Measurements from ENCODE around the gene COL19A1.

COL19A1 gene

GRCh38 chr6:70145178-70145577, 278.8 kb downstream of the COL19A1 start:
- no peaks in the 10 kb centered on the region for H3K36me3 ChIP-seq (ENCODE audit: low read length)
- no peak overlapping the region for H3K4me3 ChIP-seq (ENCODE audit: insufficient read depth, low read length, poor library complexity, severe bottlenecking)
- no peaks in the 10 kb centered on the region for H3F3A ChIP-seq (ENCODE audit: insufficient read depth)
- H3K9me2 ChIP-seq (replicated peaks; ENCODE audit: insufficient read depth, low read length), result no peaks in the 10 kb centered on the region
- H3K27me3 ChIP-seq (ENCODE audit: low read length), result no peaks in the 10 kb centered on the region
- no peak overlapping the region for H3K9ac ChIP-seq (ENCODE audit: low read length)
- no peak overlapping the region for H3K4me2 ChIP-seq (ENCODE audit: low read depth, low read length, poor library complexity, severe bottlenecking)
- TF ChIP-seq, protein P1, sequence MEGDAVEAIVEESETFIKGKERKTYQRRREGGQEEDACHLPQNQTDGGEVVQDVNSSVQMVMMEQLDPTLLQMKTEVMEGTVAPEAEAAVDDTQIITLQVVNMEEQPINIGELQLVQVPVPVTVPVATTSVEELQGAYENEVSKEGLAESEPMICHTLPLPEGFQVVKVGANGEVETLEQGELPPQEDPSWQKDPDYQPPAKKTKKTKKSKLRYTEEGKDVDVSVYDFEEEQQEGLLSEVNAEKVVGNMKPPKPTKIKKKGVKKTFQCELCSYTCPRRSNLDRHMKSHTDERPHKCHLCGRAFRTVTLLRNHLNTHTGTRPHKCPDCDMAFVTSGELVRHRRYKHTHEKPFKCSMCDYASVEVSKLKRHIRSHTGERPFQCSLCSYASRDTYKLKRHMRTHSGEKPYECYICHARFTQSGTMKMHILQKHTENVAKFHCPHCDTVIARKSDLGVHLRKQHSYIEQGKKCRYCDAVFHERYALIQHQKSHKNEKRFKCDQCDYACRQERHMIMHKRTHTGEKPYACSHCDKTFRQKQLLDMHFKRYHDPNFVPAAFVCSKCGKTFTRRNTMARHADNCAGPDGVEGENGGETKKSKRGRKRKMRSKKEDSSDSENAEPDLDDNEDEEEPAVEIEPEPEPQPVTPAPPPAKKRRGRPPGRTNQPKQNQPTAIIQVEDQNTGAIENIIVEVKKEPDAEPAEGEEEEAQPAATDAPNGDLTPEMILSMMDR (IDR thresholded peaks at IDR 0.05; ENCODE audit: insufficient read depth, low read length, poor library complexity, severe bottlenecking), result no peak
- TF ChIP-seq EZH2phosphoT487 (conservative IDR thresholded peaks at IDR 0.05; ENCODE audit: low read length), result no peak
- no peak overlapping the region for H3K27ac ChIP-seq (ENCODE audit: low read depth, low read length)
- H2AFZ ChIP-seq (ENCODE audit: low read depth, low read length, severe bottlenecking), result no peak overlapping the region
- no peaks in the 10 kb centered on the region for H3K9me3 ChIP-seq (ENCODE audit: insufficient read depth, low read length)
- no peaks in the 10 kb centered on the region for H3K79me2 ChIP-seq (ENCODE audit: insufficient read depth, low read length)
- no peaks in the 10 kb centered on the region for H4K20me1 ChIP-seq (ENCODE audit: low read depth, low read length)

GRCh38 chr6:70149209-70149788, 282.9 kb downstream of the COL19A1 start:
- no peak overlapping the region for H3K27ac ChIP-seq (ENCODE audit: low read depth, low read length)
- H3K36me3 ChIP-seq (ENCODE audit: low read length), result no peaks in the 10 kb centered on the region
- no peak overlapping the region for H3K4me2 ChIP-seq (ENCODE audit: low read depth, low read length, poor library complexity, severe bottlenecking)
- no peak overlapping the region for H3K4me3 ChIP-seq (ENCODE audit: insufficient read depth, low read length, poor library complexity, severe bottlenecking)
- no peak overlapping the region for H2AFZ ChIP-seq (ENCODE audit: low read depth, low read length, severe bottlenecking)
- no peak overlapping the region for H3K9ac ChIP-seq (ENCODE audit: low read length)
- no peaks in the 10 kb centered on the region for H4K20me1 ChIP-seq (ENCODE audit: low read depth, low read length)
- no peaks in the 10 kb centered on the region for H3K79me2 ChIP-seq (ENCODE audit: insufficient read depth, low read length)
- no peaks in the 10 kb centered on the region for H3K9me2 ChIP-seq (replicated peaks; ENCODE audit: insufficient read depth, low read length)
- H3K27me3 ChIP-seq (ENCODE audit: low read length), result no peaks in the 10 kb centered on the region
- H3K9me3 ChIP-seq (ENCODE audit: insufficient read depth, low read length), result no peaks in the 10 kb centered on the region
- TF ChIP-seq EZH2phosphoT487 (conservative IDR thresholded peaks at IDR 0.05; ENCODE audit: low read length), result no peak
- TF ChIP-seq, protein P1 (IDR thresholded peaks at IDR 0.05; ENCODE audit: insufficient read depth, low read length, poor library complexity, severe bottlenecking), result no peak
- H3F3A ChIP-seq (ENCODE audit: insufficient read depth), result no peaks in the 10 kb centered on the region

GRCh38 chr6:70150521-70150920, 284.2 kb downstream of the COL19A1 start:
- TF ChIP-seq, protein P1 (IDR thresholded peaks at IDR 0.05; ENCODE audit: insufficient read depth, low read length, poor library complexity, severe bottlenecking), result no peak
- no peak for TF ChIP-seq EZH2phosphoT487 (conservative IDR thresholded peaks at IDR 0.05; ENCODE audit: low read length)
- Histone ChIP-seq H3K9me3 (ENCODE audit: insufficient read depth, low read length) (no peaks in the 10 kb centered on the region), H3K9me2 (replicated peaks; ENCODE audit: insufficient read depth, low read length) (no peaks in the 10 kb centered on the region), H3K79me2 (ENCODE audit: insufficient read depth, low read length) (no peaks in the 10 kb centered on the region), H3K9ac (ENCODE audit: low read length) (no peak overlapping the region), H3K27me3 (ENCODE audit: low read length) (no peaks in the 10 kb centered on the region), H3K27ac (ENCODE audit: low read depth, low read length) (no peak overlapping the region), H3K4me3 (ENCODE audit: insufficient read depth, low read length, poor library complexity, severe bottlenecking) (no peak overlapping the region), H3F3A (ENCODE audit: insufficient read depth) (no peaks in the 10 kb centered on the region), H3K4me2 (ENCODE audit: low read depth, low read length, poor library complexity, severe bottlenecking) (no peak overlapping the region), H2AFZ (ENCODE audit: low read depth, low read length, severe bottlenecking) (no peak overlapping the region), H3K36me3 (ENCODE audit: low read length) (no peaks in the 10 kb centered on the region), H4K20me1 (ENCODE audit: low read depth, low read length) (no peaks in the 10 kb centered on the region)

Measured in SU-DHL-6 (cell line).